ENCODE results near the gene PSMA7.

- TF ChIP-seq POLR2AphosphoS5 (IDR thresholded peaks at IDR 0.05; ENCODE audit: borderline replicate concordance, low read depth, low read length): peak; percentile 54; the same call in 1 of the 2 replicates
- TF ChIP-seq EZH2 (IDR thresholded peaks at IDR 0.05): no peak
Measured at GRCh38 chr20:62120990-62121775, 22.0 kb downstream of the PSMA7 start.
